Stimulated activated CD4-positive, alpha-beta T cell treated with anti-CD3 and anti-CD28 coated beads, TNF-alpha, amount 100 ng/mL, for 4 hours (primary cell): ENCODE results near the gene HES2.
A peak's percentile ranks its signal among the peaks of the same experiment; 100 is the strongest.
"Not testable (repeated sequence)": the region's sequence is repeated elsewhere in the genome, so short reads cannot be mapped to it uniquely, and the experiment has no call there.

Experiments used
- DNase-seq, 3 experiments: peaks; one replicate each; pipeline ENCODE4 v3.0.0-alpha.2; 2020; ENCODE audit warnings: low read depth in 3 of 3

HES2 gene

GRCh38 chr1:6454856-6455751 lies 35.4 kb upstream of the HES2 start:
- no peak for DNase-seq

- DNase-seq: not testable (repeated sequence)
Observed at GRCh38 chr1:6453895-6454855, 34.5 kb upstream of the HES2 start.

GRCh38 chr1:6450943-6451373 lies 31.2 kb upstream of the HES2 start:
- no peak for DNase-seq

- DNase-seq: not testable (repeated sequence)
Observed at GRCh38 chr1:6450486-6450885, 30.8 kb upstream of the HES2 start.

- DNase-seq: no peak
Observed at GRCh38 chr1:6450005-6450450, 30.3 kb upstream of the HES2 start.

GRCh38 chr1:6448749-6449631 lies 29.3 kb upstream of the HES2 start:
- DNase-seq: no peak

GRCh38 chr1:6447818-6448748 lies 28.4 kb upstream of the HES2 start:
- DNase-seq: no peak

GRCh38 chr1:6447016-6447817 lies 27.5 kb upstream of the HES2 start:
- DNase-seq: no peak

GRCh38 chr1:6446665-6447015 lies 26.9 kb upstream of the HES2 start:
- no peak for DNase-seq

- not testable (repeated sequence) for DNase-seq
Observed at GRCh38 chr1:6445929-6446328, 26.2 kb upstream of the HES2 start.

GRCh38 chr1:6445062-6445763 lies 25.5 kb upstream of the HES2 start:
- no peak for DNase-seq

GRCh38 chr1:6444377-6444776 lies 24.7 kb upstream of the HES2 start:
- no peak for DNase-seq

- no peak for DNase-seq
Observed at GRCh38 chr1:6443339-6444115, 23.8 kb upstream of the HES2 start.

GRCh38 chr1:6441586-6441985 lies 21.9 kb upstream of the HES2 start:
- DNase-seq: no peak

- DNase-seq: peak in 2 of 3 experiments; percentile 53 to 58
Observed at GRCh38 chr1:6440198-6441126, 20.7 kb upstream of the HES2 start.

GRCh38 chr1:6438047-6438525 lies 18.4 kb upstream of the HES2 start:
- DNase-seq: peak in 2 of 3 experiments; percentile 54 to 55
